NCI-H2029 (cell line): ENCODE measurements around the gene MYLIP.

ENCODE experiments used
- DNase-seq: peaks from one replicate; lab custom pipeline; 2025; lab: John Stamatoyannopoulos, UW

Gene MYLIP

GRCh38 chr6:16108419-16108818, 20.5 kb upstream of the MYLIP start:
- no peak for DNase-seq

- DNase-seq = no peak
These were observed 19.8 kb upstream of the MYLIP start for GRCh38 chr6:16108921-16109658.

GRCh38 chr6:16109659-16110305, 19.1 kb upstream of the MYLIP start:
- peak; percentile 62 for DNase-seq

DNA sequence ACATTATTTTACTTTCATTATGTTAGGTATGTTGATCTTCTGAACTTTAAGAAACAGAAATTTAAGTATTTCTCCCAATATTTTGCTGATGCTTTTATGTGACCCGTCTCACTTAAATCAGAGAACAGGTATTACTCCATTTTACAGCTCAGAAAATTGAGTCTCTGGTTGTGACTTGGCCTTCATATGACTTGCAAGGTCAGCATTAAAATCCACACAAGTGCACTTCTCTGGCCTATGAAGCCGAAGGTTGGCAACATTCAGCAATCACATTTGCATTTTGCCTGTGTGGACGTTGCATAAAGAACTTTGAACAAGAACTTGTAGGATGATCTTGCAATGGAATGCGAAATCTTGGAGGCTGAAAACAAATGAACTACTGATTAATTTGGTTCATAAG, 10.1 kb upstream of the MYLIP start:
- no peak for DNase-seq

- no peak for DNase-seq
These were observed 7.5 kb upstream of the MYLIP start for GRCh38 chr6:16121339-16121738.

DNA sequence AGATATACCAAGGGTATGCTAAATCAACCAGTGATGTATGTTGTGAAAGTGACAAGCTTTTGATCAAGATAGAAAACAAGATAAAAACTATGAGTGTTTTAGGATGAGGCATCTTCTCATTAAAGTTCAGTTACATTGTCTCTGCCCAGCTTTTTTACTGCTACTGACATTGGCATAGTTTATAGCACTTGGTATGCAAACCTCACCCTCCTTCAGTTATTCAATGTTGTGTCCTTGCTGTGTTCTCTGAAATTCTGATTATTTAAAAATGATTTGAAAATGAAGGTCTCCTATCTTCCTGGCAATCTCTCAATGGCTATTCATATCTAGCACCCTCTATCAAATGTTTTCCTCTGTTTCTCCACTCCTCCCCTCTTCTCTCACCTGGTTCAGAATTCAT, 6.7 kb upstream of the MYLIP start:
- no peak for DNase-seq

DNA sequence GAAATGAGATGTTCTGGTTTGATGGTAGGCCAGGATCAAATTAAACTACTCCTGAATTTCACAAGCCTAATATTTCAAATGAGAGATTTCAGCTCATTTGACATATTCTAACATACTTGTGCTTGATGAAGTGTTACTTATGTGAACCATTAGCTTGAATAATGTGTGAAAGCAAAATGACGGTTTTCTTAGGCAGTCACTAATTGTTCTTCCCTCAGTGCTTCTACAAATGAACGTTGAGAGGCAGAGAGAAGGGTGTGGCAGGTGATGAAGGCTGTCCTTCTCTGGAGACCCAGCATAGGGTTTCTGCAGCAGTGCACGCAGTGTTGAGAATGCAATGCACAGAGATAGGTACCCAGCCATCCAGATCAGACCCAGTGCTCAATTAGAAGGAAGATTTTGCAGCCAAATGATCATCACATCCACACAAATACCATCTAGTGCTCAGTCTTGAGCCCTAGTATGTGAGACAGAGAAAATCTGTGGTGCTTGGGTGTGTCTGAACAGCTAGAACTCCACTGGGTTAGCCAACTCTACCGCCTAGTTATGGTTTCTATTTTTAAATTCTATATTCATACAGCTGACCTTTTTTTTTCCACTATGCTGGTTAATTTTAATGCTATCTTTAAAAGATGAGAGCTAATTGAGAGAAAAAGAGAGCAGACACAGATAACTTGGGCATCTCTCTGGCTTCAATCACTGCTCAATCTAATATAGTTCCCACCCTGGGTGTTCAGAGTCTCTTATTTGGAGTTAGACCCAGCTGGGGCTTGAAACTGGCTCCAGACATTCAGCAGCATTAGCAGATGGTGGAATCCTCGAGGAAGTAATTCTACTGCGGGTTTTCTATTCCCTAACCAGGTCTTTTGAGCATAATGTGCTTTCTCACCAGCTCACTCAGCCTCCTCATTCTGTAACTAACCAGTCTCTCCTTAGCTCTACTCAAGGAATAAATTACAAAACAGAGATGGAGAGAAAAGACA, 4.4 kb upstream of the MYLIP start:
- no peak for DNase-seq

- DNase-seq = no peak
These were observed 2.8 kb upstream of the MYLIP start for GRCh38 chr6:16126056-16126455.

DNA sequence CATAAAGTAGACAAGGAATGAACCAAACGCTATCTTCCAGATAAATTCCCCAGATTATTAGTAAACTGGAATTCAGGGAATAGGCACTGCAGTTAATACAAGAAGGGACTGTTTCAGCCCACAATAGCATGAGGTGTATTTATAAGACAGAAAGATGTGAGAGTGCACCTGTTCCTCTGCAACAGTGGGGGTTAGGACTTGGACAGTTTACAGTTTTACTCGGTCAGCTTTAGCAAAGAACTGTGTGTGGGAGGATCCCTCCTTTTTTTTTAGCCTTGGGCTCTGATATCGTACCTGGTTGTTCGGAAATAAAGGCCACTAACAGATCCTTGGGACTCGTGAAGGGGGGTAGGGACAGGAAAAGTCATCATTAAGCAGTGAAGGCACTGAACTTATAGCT, 2.0 kb upstream of the MYLIP start:
- DNase-seq = no peak

GRCh38 chr6:16127471-16127870, 1.4 kb upstream of the MYLIP start:
- DNase-seq = no peak

- DNase-seq = peak; percentile 78
These were observed 926 bp downstream of the MYLIP start for GRCh38 chr6:16129623-16130401.

DNA sequence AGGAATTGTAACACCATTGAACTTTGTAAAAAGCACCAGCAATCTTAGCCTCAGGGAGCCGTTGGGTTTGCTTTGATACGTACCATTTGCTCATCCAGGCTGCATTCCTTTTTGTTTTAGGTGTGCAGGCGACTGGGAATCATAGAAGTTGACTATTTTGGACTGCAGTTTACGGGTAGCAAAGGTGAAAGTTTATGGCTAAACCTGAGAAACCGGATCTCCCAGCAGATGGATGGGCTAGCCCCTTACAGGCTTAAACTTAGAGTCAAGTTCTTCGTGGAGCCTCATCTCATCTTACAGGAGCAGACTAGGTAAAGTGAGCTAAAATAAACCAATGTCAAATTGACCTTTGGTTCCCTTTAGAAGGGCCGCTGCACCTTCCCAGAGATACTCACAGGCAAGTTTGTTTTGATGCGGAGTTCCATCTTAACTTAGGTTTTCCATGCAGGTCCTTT, 1.6 kb downstream of the MYLIP start:
- DNase-seq = no peak

- peak; percentile 81 for DNase-seq
These were observed 2.1 kb downstream of the MYLIP start for GRCh38 chr6:16130932-16131387.

DNA sequence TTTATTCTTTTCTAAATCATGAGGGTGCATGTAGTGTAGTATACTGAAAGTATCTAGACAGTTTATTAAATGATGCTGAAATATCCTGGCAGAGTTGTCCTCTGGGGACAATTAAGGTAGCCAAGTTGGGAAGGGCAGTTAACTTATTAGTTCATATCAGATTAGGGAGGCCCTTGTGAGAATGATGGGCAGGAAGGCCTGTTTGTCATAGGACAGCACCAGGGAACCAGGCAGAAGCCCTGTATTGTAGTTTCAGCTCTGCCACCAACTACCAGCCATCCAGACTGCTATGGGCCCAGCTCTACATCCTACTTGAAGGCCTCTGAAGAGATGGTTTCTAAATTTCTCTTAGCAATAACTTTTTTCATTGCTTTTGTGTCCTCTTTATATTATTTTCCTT, 4.0 kb downstream of the MYLIP start:
- no peak for DNase-seq

- DNase-seq = no peak
These were observed 5.5 kb downstream of the MYLIP start for GRCh38 chr6:16134430-16134829.

GRCh38 chr6:16135066-16135465, 6.2 kb downstream of the MYLIP start:
- no peak for DNase-seq

- no peak for DNase-seq
These were observed 7.2 kb downstream of the MYLIP start for GRCh38 chr6:16136091-16136490.

- DNase-seq = peak; percentile 25
These were observed 8.0 kb downstream of the MYLIP start for GRCh38 chr6:16136621-16137450.

- DNase-seq = no peak
These were observed 8.5 kb downstream of the MYLIP start for GRCh38 chr6:16137451-16137801.

GRCh38 chr6:16139556-16139955, 10.7 kb downstream of the MYLIP start:
- DNase-seq = no peak

- no peak for DNase-seq
These were observed 11.7 kb downstream of the MYLIP start for GRCh38 chr6:16140607-16141006.
